SK-N-SH treated with all-trans-retinoic acid at 6 μM for 48 hours (cell line): ENCODE data around the gene SIX3.

Experiments
- ATAC-seq: fragments of 200-7000 bp; cut with Tn5 transposase; 3 replicates; pipeline ENCODE4 v1.9.1; 2020; ENCODE audit warnings: mild to moderate bottlenecking, moderate library complexity
- CREB5 ChIP-seq: fragments of 250-450 bp; sonication (Bioruptor Pico); IDR thresholded peaks from 2 replicates; pipeline ENCODE4 v1.5.1; 2020; ENCODE audit warnings: low read depth, mild to moderate bottlenecking, moderate library complexity
- CSDC2 ChIP-seq: fragments of 250-450 bp; sonication (Bioruptor Pico); IDR thresholded peaks from 2 replicates; pipeline ENCODE4 v1.5.0; 2020; ENCODE audit warnings: mild to moderate bottlenecking, moderate library complexity
- ESRRG ChIP-seq: fragments of 250-450 bp; sonication (Bioruptor Pico); IDR thresholded peaks from 2 replicates; pipeline ENCODE4 v1.6.1; 2021; ENCODE audit warnings: mild to moderate bottlenecking
- GLIS3 ChIP-seq: fragments of 250-450 bp; sonication (Bioruptor Pico); IDR thresholded peaks from 2 replicates; pipeline ENCODE4 v1.5.0; 2020; ENCODE audit warnings: mild to moderate bottlenecking, moderate library complexity
- ISL1 ChIP-seq: fragments of 250-450 bp; sonication (Bioruptor Pico); IDR thresholded peaks from 2 replicates; pipeline ENCODE4 v2.1.2; 2022; ENCODE audit warnings: mild to moderate bottlenecking, moderate library complexity
- OSR1 ChIP-seq: fragments of 250-450 bp; sonication (Bioruptor Pico); IDR thresholded peaks from 2 replicates; pipeline ENCODE4 v1.8.0; 2022; ENCODE audit warnings: moderate library complexity, mild to moderate bottlenecking, inconsistent platforms
- PPARA ChIP-seq: fragments of 250-450 bp; sonication (Bioruptor Pico); IDR thresholded peaks from 2 replicates; pipeline ENCODE4 v1.5.0; 2020; ENCODE audit warnings: mild to moderate bottlenecking, borderline replicate concordance
- RARB ChIP-seq: fragments of 250-450 bp; sonication (Bioruptor Pico); IDR thresholded peaks from 2 replicates; pipeline ENCODE4 v1.8.0; 2021; ENCODE audit warnings: mild to moderate bottlenecking, moderate library complexity
- SNAI2 ChIP-seq: fragments of 250-450 bp; sonication (Bioruptor Pico); IDR thresholded peaks from 2 replicates; pipeline ENCODE4 v1.5.0; 2020; ENCODE audit warnings: mild to moderate bottlenecking, moderate library complexity
- TCF4 ChIP-seq: fragments of 250-450 bp; sonication (Bioruptor Pico); IDR thresholded peaks from 2 replicates; pipeline ENCODE4 v1.8.0; 2021; ENCODE audit warnings: mild to moderate bottlenecking, moderate library complexity, borderline replicate concordance
- TOX ChIP-seq: fragments of 250-450 bp; sonication (Bioruptor Pico); IDR thresholded peaks from 2 replicates; pipeline ENCODE4 v1.8.0; 2021; ENCODE audit warnings: mild to moderate bottlenecking, moderate library complexity, borderline replicate concordance
- ZC3H10 ChIP-seq: fragments of 250-450 bp; sonication (Bioruptor Pico); IDR thresholded peaks from 2 replicates; pipeline ENCODE4 v1.5.1; 2021; ENCODE audit warnings: mild to moderate bottlenecking, moderate library complexity
- ZFP3 ChIP-seq: fragments of 250-450 bp; sonication (Bioruptor Pico); IDR thresholded peaks from 2 replicates; pipeline ENCODE4 v1.5.0; 2020; ENCODE audit warnings: mild to moderate bottlenecking, moderate library complexity
- ZFP30 ChIP-seq: fragments of 450-650 bp; formaldehyde crosslinking; IDR thresholded peaks from 2 replicates; pipeline ENCODE4 v1.5.0; 2022; ENCODE audit warnings: mild to moderate bottlenecking, moderate library complexity
- ZNF565 ChIP-seq: fragments of 450-650 bp; formaldehyde crosslinking; conservative IDR thresholded peaks from 2 replicates; pipeline ENCODE4 v1.5.0; 2020; ENCODE audit warnings: low read depth, mild to moderate bottlenecking, moderate library complexity
- ZNF70 ChIP-seq: fragments of 450-650 bp; formaldehyde crosslinking; IDR thresholded peaks from 2 replicates; pipeline ENCODE4 v1.5.0; 2020; ENCODE audit warnings: mild to moderate bottlenecking, moderate library complexity
- ZNF8 ChIP-seq: fragments of 450-650 bp; formaldehyde crosslinking; IDR thresholded peaks from 2 replicates; pipeline ENCODE4 v1.5.0; 2020; ENCODE audit warnings: mild to moderate bottlenecking, moderate library complexity
- TF ChIP-seq, protein P1 (sequence below): fragments of 250-450 bp; sonication (Bioruptor Pico); IDR thresholded peaks from 2 replicates; pipeline ENCODE4 v1.5.1; 2021; ENCODE audit warnings: mild to moderate bottlenecking, moderate library complexity
- TF ChIP-seq, protein P2 (sequence below): fragments of 250-450 bp; sonication (Bioruptor Pico); IDR thresholded peaks from 2 replicates; pipeline ENCODE4 v1.8.0; 2021; ENCODE audit warnings: low read depth, mild to moderate bottlenecking, moderate library complexity, borderline replicate concordance

The SIX3 gene

DNA sequence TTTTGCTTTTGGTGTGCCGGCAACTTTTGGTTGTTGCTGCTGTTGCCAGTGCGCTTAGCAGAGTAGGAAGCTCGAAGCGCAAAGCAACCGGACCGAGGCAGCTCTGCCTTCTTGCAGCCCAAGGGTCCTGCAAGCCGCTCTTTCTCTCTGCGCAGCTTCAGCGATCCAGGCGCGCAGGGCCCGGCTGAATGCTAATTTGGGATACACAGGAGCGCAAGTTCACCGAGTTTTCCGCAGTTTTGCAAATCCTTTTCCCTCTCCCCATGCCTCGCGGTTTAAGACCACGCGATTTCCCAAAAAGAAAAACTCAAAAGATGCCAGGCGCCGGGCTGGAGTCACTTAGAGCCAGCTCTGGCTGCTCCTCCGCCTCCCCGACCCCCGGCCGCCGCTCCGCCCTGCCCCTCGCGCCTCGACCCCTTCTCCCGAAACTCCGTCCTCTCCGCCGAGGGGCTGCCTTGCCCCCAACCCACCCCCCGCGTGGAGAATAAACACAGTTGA lies 13.5 kb upstream of the SIX3 start (continued):
- TF ChIP-seq CREB5 (CRISPR knock-in tag) = no peak
- TF ChIP-seq, all 23 proteins: peak for 0

- no peak for ATAC-seq
- TF ChIP-seq SNAI2 (CRISPR knock-in tag) (no peak), OSR1 (CRISPR knock-in tag) (no peak), ZFP3 (CRISPR knock-in tag) (no peak), ZC3H10 (CRISPR knock-in tag) (no peak), PPARA (no peak), RARB (CRISPR knock-in tag) (no peak), TCF4 (CRISPR knock-in tag) (no peak)
- TF ChIP-seq, protein P1, sequence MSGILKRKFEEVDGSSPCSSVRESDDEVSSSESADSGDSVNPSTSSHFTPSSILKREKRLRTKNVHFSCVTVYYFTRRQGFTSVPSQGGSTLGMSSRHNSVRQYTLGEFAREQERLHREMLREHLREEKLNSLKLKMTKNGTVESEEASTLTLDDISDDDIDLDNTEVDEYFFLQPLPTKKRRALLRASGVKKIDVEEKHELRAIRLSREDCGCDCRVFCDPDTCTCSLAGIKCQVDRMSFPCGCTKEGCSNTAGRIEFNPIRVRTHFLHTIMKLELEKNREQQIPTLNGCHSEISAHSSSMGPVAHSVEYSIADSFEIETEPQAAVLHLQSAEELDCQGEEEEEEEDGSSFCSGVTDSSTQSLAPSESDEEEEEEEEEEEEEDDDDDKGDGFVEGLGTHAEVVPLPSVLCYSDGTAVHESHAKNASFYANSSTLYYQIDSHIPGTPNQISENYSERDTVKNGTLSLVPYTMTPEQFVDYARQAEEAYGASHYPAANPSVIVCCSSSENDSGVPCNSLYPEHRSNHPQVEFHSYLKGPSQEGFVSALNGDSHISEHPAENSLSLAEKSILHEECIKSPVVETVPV (CRISPR knock-in tag) = no peak
- TF ChIP-seq, all 23 proteins: peak for 0
These were observed 12.9 kb upstream of the SIX3 start for GRCh38 chr2:44928483-44929158.

DNA sequence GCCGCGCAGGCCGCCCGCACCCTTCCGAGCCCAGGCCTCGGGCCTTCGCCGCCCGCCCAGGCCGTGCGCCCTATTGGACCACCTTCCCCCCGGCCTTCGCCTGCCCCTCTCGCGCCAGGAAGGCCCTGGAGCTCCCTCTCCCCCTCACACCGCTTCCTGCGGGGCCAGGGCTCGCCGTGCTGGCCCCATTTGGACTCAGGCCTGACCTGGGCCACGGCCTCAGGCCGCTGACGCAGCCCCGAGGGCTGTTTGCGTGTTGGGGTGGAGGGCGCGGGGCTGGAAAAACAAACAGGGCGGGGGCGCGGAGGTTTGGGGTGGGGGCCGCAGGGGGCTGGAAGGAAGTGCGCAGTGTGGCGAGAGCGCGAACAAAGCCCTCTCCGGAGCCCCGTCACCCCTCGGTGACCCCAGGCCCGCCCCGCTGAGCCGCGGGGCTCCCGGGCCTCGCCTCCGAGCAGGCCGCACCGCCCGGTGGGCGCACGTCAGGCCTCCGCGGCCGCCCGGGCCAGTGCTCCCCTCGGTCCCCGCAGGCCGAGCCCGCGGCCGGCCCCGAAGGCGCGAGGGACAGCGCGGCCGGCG lies 12.3 kb upstream of the SIX3 start:
- no peak for ATAC-seq
- TF ChIP-seq ZFP30 = no peak
- no peak for TF ChIP-seq SNAI2 (CRISPR knock-in tag)
- TF ChIP-seq CSDC2 = no peak
- TF ChIP-seq ZNF8 (CRISPR knock-in tag) = no peak
- TF ChIP-seq ZNF565 (CRISPR knock-in tag) = no peak
- no peak for TF ChIP-seq ZFP3 (CRISPR knock-in tag)
- TF ChIP-seq ZC3H10 (CRISPR knock-in tag) = no peak
- no peak for TF ChIP-seq OSR1 (CRISPR knock-in tag)
- TF ChIP-seq ISL1 (CRISPR knock-in tag) = no peak
- TF ChIP-seq, protein P2, sequence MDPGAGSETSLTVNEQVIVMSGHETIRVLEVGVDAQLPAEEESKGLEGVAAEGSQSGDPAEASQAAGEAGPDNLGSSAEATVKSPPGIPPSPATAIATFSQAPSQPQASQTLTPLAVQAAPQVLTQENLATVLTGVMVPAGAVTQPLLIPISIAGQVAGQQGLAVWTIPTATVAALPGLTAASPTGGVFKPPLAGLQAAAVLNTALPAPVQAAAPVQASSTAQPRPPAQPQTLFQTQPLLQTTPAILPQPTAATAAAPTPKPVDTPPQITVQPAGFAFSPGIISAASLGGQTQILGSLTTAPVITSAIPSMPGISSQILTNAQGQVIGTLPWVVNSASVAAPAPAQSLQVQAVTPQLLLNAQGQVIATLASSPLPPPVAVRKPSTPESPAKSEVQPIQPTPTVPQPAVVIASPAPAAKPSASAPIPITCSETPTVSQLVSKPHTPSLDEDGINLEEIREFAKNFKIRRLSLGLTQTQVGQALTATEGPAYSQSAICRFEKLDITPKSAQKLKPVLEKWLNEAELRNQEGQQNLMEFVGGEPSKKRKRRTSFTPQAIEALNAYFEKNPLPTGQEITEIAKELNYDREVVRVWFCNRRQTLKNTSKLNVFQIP (CRISPR knock-in tag) = no peak
- no peak for TF ChIP-seq ESRRG
- no peak for TF ChIP-seq ZNF70 (CRISPR knock-in tag)
- TF ChIP-seq TOX (CRISPR knock-in tag) = no peak
- TF ChIP-seq TCF4 (CRISPR knock-in tag) = no peak
- no peak for TF ChIP-seq PPARA
- no peak for TF ChIP-seq GLIS3

DNA sequence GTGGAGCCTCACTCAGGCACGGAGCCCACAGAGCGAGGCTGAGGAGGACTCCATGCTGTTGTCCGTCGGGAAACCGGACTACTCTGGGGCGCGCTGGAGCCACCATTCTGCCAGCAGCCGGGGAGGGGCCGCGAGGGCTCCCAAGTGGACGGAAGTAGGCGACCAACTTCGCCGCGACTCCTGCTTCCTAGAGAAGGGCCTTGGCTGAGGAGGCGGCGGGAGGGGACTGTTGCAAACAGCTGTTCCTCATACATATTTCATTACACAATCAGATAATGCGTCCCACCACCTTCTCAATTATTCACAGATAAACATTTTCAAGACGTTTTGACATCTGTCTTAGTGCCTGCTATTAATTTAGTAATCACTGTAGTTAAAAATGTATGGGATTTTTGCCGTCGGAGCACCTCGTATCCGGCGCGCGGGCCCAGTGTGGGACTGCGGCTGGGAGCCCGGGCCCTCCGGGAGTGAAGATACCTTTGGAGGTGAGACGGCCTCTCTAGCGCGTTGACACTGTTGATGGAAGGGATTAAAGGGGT lies 11.7 kb upstream of the SIX3 start:
- TF ChIP-seq ZFP30 (no peak), ESRRG (no peak), ZNF565 (CRISPR knock-in tag) (no peak), ZFP3 (CRISPR knock-in tag) (no peak), PPARA (no peak), ZC3H10 (CRISPR knock-in tag) (no peak)
- TF ChIP-seq, protein P2 (CRISPR knock-in tag) = no peak

More for the DNA sequence above, 11.7 kb upstream of the SIX3 start:
- no peak for ATAC-seq
